Ishikawa (cell line): ENCODE data around the gene KCNG4.

Source experiments
- CEBPB ChIP-seq: IDR thresholded peaks from 2 replicates; pipeline ENCODE4 v1.6.1; 2012
- CREB1 ChIP-seq: IDR thresholded peaks from 2 replicates; pipeline ENCODE4 v1.6.1; 2012; ENCODE audit warnings: low read depth
- EGR1 ChIP-seq: IDR thresholded peaks from 2 replicates; pipeline ENCODE4 v1.6.1; 2012
- EP300 ChIP-seq: IDR thresholded peaks from 2 replicates; pipeline ENCODE4 v1.6.1; 2012; ENCODE audit warnings: borderline replicate concordance
- FOXM1 ChIP-seq: IDR thresholded peaks from 2 replicates; pipeline ENCODE4 v1.6.1; 2012; ENCODE audit warnings: low read depth, borderline replicate concordance
- MAX ChIP-seq: IDR thresholded peaks from 2 replicates; pipeline ENCODE4 v1.6.1; 2012
- NFIC ChIP-seq: IDR thresholded peaks from 2 replicates; pipeline ENCODE4 v1.6.1; 2012
- RAD21 ChIP-seq: IDR thresholded peaks from 2 replicates; pipeline ENCODE4 v1.6.1; 2012; ENCODE audit warnings: low read depth
- TAF1 ChIP-seq: IDR thresholded peaks from 2 replicates; pipeline ENCODE4 v1.6.1; 2012; ENCODE audit warnings: low read depth, mild to moderate bottlenecking
- TCF12 ChIP-seq: IDR thresholded peaks from 2 replicates; pipeline ENCODE4 v1.6.1; 2012; ENCODE audit warnings: low read depth
- TEAD4 ChIP-seq: IDR thresholded peaks from 2 replicates; pipeline ENCODE4 v1.6.1; 2012
- USF1 ChIP-seq: IDR thresholded peaks from 2 replicates; pipeline ENCODE4 v1.6.1; 2012
- YY1 ChIP-seq: IDR thresholded peaks from 2 replicates; pipeline ENCODE4 v1.6.1; 2012; ENCODE audit warnings: low read depth
- ZBTB7A ChIP-seq: IDR thresholded peaks from 2 replicates; pipeline ENCODE4 v1.6.1; 2012; ENCODE audit warnings: low read depth
- TF ChIP-seq, protein P1 (sequence below): IDR thresholded peaks from 2 replicates; pipeline ENCODE4 v1.6.1; 2012; ENCODE audit warnings: low read depth, mild to moderate bottlenecking

The KCNG4 gene

DNA sequence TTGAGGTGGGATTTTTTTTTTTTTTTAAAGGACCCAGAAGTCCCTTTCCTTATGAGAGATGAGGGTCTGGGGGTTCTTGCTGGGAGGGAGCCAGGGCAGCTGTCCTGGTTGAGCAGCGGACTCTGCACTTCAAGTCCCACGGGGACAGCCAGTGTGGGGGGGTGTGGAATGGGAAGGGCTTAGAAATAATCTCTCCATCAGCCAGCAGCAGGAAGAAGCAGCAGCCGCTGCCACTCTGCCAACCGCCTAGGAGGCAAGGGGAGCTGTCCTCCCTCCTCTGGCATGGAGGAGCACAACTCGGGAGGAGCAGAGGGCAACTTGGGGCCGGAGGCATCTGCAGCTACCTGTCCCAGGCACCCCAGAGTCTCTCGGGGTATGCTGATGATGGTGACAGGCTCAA, at the start of gene KCNG4:
TSS of gene KCNG4 (minus strand) at position 104 of the 400 bp plus-strand sequence. CDS start 2,527 bp downstream, outside the sequence.
- TF ChIP-seq EP300 (no peak), EGR1 (no peak), CEBPB (no peak), MAX (no peak), TEAD4 (no peak), ZBTB7A (no peak), TCF12 (no peak), USF1 (no peak)
- TF ChIP-seq, protein P1, sequence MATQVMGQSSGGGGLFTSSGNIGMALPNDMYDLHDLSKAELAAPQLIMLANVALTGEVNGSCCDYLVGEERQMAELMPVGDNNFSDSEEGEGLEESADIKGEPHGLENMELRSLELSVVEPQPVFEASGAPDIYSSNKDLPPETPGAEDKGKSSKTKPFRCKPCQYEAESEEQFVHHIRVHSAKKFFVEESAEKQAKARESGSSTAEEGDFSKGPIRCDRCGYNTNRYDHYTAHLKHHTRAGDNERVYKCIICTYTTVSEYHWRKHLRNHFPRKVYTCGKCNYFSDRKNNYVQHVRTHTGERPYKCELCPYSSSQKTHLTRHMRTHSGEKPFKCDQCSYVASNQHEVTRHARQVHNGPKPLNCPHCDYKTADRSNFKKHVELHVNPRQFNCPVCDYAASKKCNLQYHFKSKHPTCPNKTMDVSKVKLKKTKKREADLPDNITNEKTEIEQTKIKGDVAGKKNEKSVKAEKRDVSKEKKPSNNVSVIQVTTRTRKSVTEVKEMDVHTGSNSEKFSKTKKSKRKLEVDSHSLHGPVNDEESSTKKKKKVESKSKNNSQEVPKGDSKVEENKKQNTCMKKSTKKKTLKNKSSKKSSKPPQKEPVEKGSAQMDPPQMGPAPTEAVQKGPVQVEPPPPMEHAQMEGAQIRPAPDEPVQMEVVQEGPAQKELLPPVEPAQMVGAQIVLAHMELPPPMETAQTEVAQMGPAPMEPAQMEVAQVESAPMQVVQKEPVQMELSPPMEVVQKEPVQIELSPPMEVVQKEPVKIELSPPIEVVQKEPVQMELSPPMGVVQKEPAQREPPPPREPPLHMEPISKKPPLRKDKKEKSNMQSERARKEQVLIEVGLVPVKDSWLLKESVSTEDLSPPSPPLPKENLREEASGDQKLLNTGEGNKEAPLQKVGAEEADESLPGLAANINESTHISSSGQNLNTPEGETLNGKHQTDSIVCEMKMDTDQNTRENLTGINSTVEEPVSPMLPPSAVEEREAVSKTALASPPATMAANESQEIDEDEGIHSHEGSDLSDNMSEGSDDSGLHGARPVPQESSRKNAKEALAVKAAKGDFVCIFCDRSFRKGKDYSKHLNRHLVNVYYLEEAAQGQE: no peak

- TF ChIP-seq NFIC (no peak), FOXM1 (no peak), RAD21 (no peak), TEAD4 (no peak), EP300 (no peak), CEBPB (no peak), EGR1 (no peak), YY1 (no peak), CREB1 (no peak), TAF1 (no peak), ZBTB7A (no peak), TCF12 (no peak), USF1 (no peak)
- TF ChIP-seq, protein P1: no peak
Measured at GRCh38 chr16:84288902-84289301, 49.1 kb upstream of the KCNG4 start.

DNA sequence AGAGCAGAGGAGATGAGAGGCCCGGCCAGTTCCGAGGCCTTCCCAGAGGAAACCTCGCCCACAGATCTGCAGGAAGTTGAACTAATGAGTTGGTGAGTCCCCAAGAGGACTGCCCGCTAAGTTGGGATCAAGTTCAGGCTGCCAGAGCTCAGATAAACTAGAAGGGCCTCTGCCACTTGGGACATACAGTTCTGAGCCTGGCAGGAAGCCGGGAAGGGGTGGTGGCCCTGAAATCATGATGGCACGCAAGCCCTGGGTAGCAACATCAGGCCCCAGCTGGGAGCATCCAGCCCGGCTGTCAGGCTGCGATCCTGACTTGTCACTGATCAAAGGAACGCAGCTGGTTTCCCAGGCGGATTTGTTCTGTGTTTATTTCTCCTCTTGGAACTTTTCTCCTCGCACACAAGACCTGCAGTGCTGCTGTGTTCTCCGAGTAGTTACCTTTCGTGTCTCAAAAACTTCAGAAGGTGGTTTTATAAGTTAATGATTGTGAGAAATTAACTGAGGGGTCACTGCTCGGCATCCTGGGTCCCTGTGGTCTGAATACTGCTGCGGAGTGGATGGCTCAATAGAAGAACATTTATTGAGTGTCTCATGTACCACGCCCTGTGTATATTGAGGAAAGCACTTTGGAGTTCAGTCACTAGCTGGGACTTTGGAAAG, 46.9 kb upstream of the KCNG4 start:
- TF ChIP-seq NFIC: no peak
- TF ChIP-seq USF1: no peak
- TF ChIP-seq MAX: no peak
- no peak for TF ChIP-seq CREB1
- no peak for TF ChIP-seq EGR1
- TF ChIP-seq TEAD4: no peak
- TF ChIP-seq EP300: no peak

DNA sequence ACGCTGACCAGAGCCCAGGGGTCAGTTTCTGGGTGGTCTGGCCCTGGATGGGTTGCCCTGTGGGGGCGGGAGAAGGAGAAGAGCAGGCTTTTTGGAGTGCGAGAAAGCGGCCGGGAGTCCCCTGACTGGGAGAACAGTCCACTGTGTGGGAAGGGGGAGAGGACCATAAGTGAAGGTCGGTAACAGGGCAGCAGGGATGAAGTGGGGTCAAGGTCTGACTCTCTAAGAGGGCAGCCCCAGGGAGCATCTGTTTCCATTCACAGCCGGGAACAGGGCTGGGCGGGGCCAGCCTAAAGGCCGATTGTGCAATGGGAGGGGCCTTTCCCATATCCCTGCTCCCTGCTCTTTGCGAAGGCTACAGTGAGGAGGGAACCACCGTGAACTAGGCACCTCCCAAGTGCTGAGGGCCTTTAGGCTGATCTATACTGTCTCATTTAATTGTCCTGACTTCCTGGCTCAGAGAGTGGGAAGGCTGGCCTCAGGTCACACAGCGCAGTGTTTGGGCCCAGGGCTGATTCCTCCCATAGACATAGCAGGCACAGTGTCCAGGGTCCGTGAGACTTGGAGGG, 44.4 kb upstream of the KCNG4 start:
- TF ChIP-seq CEBPB (peak; percentile 63; the same call in 1 of the 2 replicates), TEAD4 (no peak), EP300 (no peak), TCF12 (no peak)

DNA sequence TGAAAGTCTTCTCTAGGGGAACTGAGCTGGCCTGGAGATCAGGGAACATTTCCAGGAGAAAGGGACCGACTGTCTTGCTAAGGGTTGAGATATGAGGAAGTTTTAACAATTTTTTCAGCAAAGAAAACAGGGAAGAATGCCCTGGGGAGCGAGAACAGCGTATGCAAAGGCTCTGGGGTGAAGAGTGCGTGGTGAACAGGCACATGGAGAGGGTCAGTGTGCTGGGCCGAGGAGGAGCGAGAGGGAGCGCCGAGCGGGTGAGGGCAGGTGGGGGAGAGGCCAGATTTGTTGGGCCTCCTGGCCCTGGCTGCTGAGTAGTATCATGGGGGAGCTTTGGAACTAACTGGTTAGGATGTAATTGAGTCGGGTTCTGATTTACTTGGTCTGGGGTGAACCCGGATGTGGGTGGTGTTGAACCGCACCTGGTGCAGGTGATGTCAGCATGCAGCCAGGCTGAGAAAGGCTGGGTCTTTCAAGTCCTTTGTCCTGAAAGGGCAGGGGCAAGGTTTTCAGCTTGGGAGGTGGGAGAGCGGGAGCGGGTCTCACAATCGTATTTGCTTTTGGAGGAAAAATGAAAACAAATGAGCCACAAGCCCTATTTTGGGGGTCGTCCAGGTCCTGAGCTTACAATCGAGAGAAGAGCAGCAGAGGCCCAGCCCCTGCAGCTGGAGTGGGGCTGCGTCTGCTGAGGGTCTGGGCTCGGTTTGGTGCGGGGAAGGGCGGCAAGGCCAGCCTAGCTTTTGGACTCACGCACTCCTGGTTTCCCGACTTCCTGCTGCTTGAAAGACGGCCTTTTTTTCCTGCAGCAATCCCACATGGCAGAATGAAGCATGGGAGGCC, 43.7 kb upstream of the KCNG4 start:
- TF ChIP-seq ZBTB7A: no peak
- TF ChIP-seq CEBPB: no peak
- no peak for TF ChIP-seq MAX
- no peak for TF ChIP-seq FOXM1
- TF ChIP-seq USF1: no peak
- no peak for TF ChIP-seq TAF1
- no peak for TF ChIP-seq CREB1
- TF ChIP-seq TCF12: no peak
- TF ChIP-seq RAD21: no peak
- TF ChIP-seq TEAD4: no peak
- TF ChIP-seq, protein P1: no peak
- TF ChIP-seq EGR1: no peak
- TF ChIP-seq YY1: no peak
- TF ChIP-seq EP300: no peak
- TF ChIP-seq NFIC: no peak
